ENCODE measurements around the gene DESI2. TPM values are rescaled to one million over a fixed set of nuclear protein-coding genes. Genes with fewer than 3 reads are reported as not detected.
"Not testable (repeated sequence)": the region's sequence is repeated elsewhere in the genome, so short reads cannot be mapped to it uniquely, and the experiment has no call there.

DESI2 gene
- total and polyA plus RNA-seq, 2 experiments from 2014 or later, result 43.9 to 65.9 TPM

DNA sequence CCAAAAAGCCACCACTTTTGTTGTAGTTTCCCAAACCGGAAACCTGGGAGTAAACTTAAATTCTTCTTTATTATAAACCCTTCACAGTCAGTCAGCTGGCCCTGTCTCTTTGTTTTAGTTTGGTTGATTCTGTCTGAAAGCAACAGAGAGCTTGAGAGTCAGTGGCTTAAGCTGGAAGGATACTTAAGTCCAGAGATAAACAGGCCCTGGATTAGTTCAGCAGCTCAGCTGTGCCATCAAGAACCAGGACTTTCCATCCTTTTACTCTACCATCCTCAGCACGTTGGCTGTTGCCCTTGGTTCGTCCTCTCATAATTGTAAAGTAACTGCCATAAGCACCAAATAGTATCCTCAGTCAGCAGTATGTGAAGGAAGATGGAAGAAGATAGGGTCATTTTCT, 4.5 kb downstream of the DESI2 start:
- Histone ChIP-seq H3K27ac (no peak overlapping the region), H3K9me2 (ENCODE audit: insufficient read depth) (no peaks in the 10 kb centered on the region), H3K4me3 (no peak overlapping the region), H3K4me2 (ENCODE audit: unreplicated experiment) (no peak overlapping the region), H2AFZ (no peak overlapping the region), H3K9me3 (ENCODE audit: low read depth) (no peaks in the 10 kb centered on the region), H4K20me1 (ENCODE audit: insufficient read depth) (peaks cover 9% of the 10 kb centered on the region), H3K79me2 (ENCODE audit: insufficient read depth) (peaks cover 91% of the 10 kb centered on the region), H3F3A (ENCODE audit: insufficient read depth) (peaks cover 9% of the 10 kb centered on the region; the same call in 1 of the 2 replicates), H3K9ac (no peak overlapping the region), H3K4me1 (ENCODE audit: insufficient read depth) (peaks cover 24% of the 10 kb centered on the region), H3K36me3 (ENCODE audit: low read depth) (peaks cover 11% of the 10 kb centered on the region; the same call in 1 of the 2 replicates), H3K27me3 (replicated peaks; ENCODE audit: insufficient read depth) (no peaks in the 10 kb centered on the region)
- in situ Hi-C loops (cut with MboI), result no loop called here
- WGBS, 2 experiments (ENCODE audit: low coverage in 1 of 2, low lambda C conversion rate in 2 of 2, missing lambda C conversion rate in 2 of 2), result 86 to 87% methylated on average over 3 of the region's 3 CpGs
- TF ChIP-seq EZH2 (IDR thresholded peaks at IDR 0.05; ENCODE audit: insufficient read depth, poor library complexity, severe bottlenecking) (no peak), EZH2phosphoT487 (IDR thresholded peaks at IDR 0.05; ENCODE audit: insufficient read depth, low read depth) (no peak)
- DNase-seq, result no peak

DNA sequence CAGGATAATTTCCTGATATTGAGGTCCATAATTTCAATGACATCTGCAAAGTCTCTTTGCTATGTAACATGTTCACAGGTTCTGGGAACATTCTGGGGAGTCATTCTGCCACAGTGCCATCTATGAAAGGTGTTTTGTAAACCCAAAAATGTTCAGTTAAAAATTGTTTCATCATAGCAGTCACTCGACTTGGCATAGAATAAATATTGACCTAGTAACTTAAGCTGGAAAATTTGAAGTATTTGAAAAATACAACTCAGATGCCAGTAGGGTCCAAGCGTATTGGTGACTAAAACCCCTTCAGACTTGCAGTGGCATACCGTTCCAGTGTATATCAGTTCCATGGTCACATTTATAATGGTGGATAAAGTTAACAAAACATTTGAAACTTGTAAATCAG, 6.8 kb downstream of the DESI2 start:
- Histone ChIP-seq H3K9ac (no peak overlapping the region), H3K9me3 (ENCODE audit: low read depth) (no peaks in the 10 kb centered on the region), H3K4me1 (ENCODE audit: insufficient read depth) (peaks cover 19% of the 10 kb centered on the region), H3F3A (ENCODE audit: insufficient read depth) (peaks cover 2% of the 10 kb centered on the region; the same call in 1 of the 2 replicates), H3K79me2 (ENCODE audit: insufficient read depth) (peaks cover 97% of the 10 kb centered on the region), H4K20me1 (ENCODE audit: insufficient read depth) (peaks cover 18% of the 10 kb centered on the region), H3K4me3 (no peak overlapping the region), H2AFZ (no peak overlapping the region), H3K27ac (no peak overlapping the region), H3K9me2 (ENCODE audit: insufficient read depth) (no peaks in the 10 kb centered on the region), H3K27me3 (replicated peaks; ENCODE audit: insufficient read depth) (no peaks in the 10 kb centered on the region), H3K36me3 (ENCODE audit: low read depth) (peaks cover 11% of the 10 kb centered on the region; the same call in 1 of the 2 replicates), H3K4me2 (ENCODE audit: unreplicated experiment) (no peak overlapping the region)
- in situ Hi-C loops (cut with MboI), result no loop called here
- TF ChIP-seq EZH2 (IDR thresholded peaks at IDR 0.05; ENCODE audit: insufficient read depth, poor library complexity, severe bottlenecking) (no peak), EZH2phosphoT487 (IDR thresholded peaks at IDR 0.05; ENCODE audit: insufficient read depth, low read depth) (no peak)
- no peak for DNase-seq
- 71 to 72% methylated on average over 3 of the region's 3 CpGs for WGBS, 2 experiments (ENCODE audit: low coverage in 1 of 2, low lambda C conversion rate in 2 of 2, missing lambda C conversion rate in 2 of 2)

DNA sequence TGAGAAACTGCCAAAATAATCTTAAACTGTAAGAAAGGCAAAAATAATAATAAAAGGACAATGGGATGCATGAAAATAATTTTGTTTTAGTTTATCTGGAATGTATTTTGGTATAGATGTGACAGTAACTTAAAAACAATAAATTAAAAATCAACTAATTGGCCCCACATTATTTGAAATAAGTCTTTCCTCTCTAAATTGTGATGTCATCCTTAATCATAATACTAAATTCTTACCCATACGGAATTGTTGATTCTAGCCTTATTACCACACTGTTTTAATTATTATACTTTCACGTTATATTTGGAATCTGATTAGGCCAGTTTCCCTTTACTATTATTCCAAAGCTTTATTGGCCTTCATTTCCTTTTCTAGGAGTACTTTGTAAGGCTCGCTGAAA, 7.7 kb downstream of the DESI2 start:
- Histone ChIP-seq H2AFZ (no peak overlapping the region), H3K4me2 (ENCODE audit: unreplicated experiment) (no peak overlapping the region), H3K4me1 (ENCODE audit: insufficient read depth) (peaks cover 10% of the 10 kb centered on the region), H3K27ac (no peak overlapping the region), H3K36me3 (ENCODE audit: low read depth) (peaks cover 11% of the 10 kb centered on the region; the same call in 1 of the 2 replicates), H3F3A (ENCODE audit: insufficient read depth) (no peaks in the 10 kb centered on the region), H3K4me3 (no peak overlapping the region), H3K79me2 (ENCODE audit: insufficient read depth) (peaks cover 97% of the 10 kb centered on the region), H3K9ac (no peak overlapping the region), H3K9me2 (ENCODE audit: insufficient read depth) (no peaks in the 10 kb centered on the region), H3K27me3 (replicated peaks; ENCODE audit: insufficient read depth) (no peaks in the 10 kb centered on the region), H4K20me1 (ENCODE audit: insufficient read depth) (peaks cover 14% of the 10 kb centered on the region), H3K9me3 (ENCODE audit: low read depth) (no peaks in the 10 kb centered on the region)
- no peak for TF ChIP-seq EZH2 (IDR thresholded peaks at IDR 0.05; ENCODE audit: insufficient read depth, poor library complexity, severe bottlenecking)
- TF ChIP-seq EZH2phosphoT487 (IDR thresholded peaks at IDR 0.05; ENCODE audit: insufficient read depth, low read depth), result no peak
- in situ Hi-C loops (cut with MboI), result no loop called here
- no peak for DNase-seq
- 97 to 100% methylated on average over 3 of the region's 3 CpGs for WGBS, 2 experiments (ENCODE audit: low coverage in 1 of 2, low lambda C conversion rate in 2 of 2, missing lambda C conversion rate in 2 of 2)

DNA sequence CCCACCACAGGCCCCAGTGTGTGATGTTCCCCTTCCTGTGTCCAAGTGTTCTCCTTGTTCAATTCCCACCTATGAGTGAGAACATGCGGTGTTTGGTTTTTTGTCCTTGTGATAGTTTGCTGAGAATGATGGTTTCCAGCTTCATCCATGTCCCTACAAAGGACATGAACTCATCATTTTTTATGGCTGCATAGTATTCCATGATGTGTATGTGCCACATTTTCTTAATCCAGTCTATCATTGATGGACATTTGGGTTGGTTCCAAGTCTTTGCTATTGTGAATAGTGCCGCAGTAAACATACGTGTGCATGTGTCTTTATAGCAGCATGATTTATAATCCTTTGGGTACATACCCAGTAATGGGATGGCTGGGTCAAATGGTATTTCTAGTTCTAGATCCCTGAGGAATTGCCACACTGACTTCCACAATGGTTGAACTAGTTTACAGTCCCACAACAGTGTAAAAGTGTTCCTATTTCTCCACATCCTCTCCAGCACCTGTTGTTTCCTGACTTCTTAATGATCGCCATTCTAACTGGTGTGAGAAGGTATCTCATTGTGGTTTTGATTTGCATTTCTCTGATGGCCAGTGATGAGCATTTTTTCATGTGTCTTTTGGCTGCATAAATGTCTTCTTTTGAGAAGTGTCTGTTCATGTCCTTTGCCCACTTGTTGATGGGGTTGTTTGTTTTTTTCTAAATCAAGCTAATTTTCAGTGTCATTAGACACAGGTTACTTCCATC, 8.8 kb downstream of the DESI2 start:
- H2AFZ ChIP-seq; H3K27me3 ChIP-seq (replicated peaks; ENCODE audit: insufficient read depth); H3K4me2 ChIP-seq (ENCODE audit: unreplicated experiment); H3K27ac ChIP-seq; H3K4me3 ChIP-seq; H3K9me2 ChIP-seq (ENCODE audit: insufficient read depth); H3F3A ChIP-seq (ENCODE audit: insufficient read depth); H3K9me3 ChIP-seq (ENCODE audit: low read depth); H3K9ac ChIP-seq; DNase-seq; H3K4me1 ChIP-seq (ENCODE audit: insufficient read depth); in situ Hi-C loops (cut with MboI): not testable (repeated sequence)
- Histone ChIP-seq H3K79me2 (ENCODE audit: insufficient read depth) (peaks cover 97% of the 10 kb centered on the region), H4K20me1 (ENCODE audit: insufficient read depth) (0 out of 2 replicates have a peak, but pooled peaks cover 12% of the 10 kb centered on the region), H3K36me3 (ENCODE audit: low read depth) (peaks cover 11% of the 10 kb centered on the region; the same call in 1 of the 2 replicates)
- WGBS, 2 experiments (ENCODE audit: low coverage in 1 of 2, low lambda C conversion rate in 2 of 2, missing lambda C conversion rate in 2 of 2), result 84 to 98% methylated on average over 2 of the region's 4 CpGs
